ENCODE measurements around the gene CCNC.

CCNC gene

GRCh38 chr6:99568103-99568933 lies at the start of gene CCNC:
CCNC (minus strand) TSS chr6:99568660; CDS start chr6:99568527, 133 bp downstream.
- DNase-seq = peak; percentile 97

DNA sequence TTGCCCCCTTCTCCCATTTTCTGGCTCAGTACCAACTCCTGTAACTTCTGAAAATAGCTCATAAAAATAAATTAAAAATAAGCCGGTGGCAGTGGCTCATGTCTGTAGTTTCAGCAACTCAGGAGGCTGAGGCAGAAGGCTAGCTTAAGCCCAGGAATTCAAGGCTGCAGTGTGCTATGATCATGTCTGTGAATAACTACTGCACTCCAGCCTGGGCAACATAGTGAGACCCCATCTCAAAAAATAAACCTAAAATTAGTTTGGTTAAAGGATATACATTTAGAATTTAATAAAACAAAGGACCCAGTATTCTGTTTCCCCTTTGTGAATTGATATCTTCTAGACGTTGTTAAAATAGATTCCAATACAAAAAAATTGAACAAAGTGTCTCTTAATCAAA lies 48.7 kb upstream of the CCNC start:
- DNase-seq = no peak

GRCh38 chr6:99614430-99615186 lies 46.1 kb upstream of the CCNC start:
- DNase-seq = peak; percentile 57

DNA sequence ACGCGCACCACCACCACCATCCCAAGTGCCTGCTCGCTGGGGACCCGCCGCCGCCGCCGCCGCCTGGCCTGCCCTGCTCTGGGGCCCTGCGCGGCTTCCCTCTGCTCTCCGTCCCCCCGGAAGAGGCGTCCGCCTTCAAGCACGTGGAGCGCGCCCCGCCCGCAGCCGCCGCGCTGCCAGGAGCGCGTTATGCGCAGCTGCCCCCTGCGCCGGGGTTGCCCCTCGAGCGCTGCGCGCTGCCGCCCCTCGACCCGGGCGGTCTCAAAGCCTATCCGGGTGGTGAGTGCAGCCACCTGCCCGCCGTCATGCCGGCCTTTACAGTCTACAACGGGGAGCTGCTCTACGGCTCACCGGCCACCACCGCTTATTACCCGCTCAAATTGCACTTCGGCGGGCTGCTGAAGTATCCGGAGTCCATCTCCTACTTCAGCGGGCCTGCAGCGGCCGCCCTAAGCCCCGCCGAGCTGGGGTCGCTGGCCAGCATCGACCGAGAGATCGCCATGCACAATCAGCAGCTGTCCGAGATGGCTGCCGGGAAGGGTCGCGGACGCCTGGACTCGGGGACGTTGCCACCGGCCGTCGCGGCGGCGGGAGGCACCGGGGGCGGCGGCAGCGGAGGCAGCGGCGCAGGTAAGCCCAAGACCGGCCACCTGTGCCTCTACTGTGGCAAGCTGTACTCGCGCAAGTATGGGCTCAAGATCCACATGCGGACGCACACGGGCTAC lies 45.4 kb upstream of the CCNC start:
- no peak for DNase-seq

DNA sequence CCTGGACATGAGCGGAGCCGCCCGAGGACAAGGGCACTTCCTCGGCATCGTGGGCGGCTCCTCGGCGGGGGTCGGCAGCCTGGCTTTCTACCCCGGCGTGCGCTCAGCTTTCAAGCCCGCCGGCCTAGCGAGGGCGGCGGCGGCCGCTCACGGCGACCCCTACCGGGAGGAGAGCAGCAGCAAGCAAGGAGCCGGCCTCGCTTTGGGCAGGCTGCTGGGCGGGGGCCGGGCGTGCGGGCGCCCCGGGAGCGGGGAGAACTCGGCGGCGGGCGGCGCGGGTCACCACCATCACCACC lies 44.9 kb upstream of the CCNC start:
- peak; percentile 69 for DNase-seq

- no peak for DNase-seq
These were observed 44.3 kb upstream of the CCNC start for GRCh38 chr6:99612551-99613408.

DNA sequence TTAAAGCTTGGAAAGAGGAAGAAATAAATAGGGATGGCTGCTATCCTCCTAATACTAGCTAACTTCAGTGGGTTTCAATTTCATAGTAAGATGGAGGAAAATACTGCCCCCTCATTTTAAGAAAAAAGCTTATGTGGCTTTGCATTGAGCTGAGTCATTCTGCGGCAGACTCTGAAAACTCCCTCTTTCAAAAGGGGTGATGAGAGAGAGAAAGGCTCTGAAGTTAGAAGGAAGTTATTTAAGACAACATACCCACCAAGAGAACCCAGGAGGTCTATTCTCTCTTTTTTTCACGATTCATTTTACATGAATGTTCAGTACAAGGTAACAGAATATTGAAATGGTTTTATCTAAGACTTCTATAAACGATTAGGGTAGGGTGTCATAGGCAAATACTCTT lies 42.7 kb upstream of the CCNC start:
- DNase-seq = no peak

DNA sequence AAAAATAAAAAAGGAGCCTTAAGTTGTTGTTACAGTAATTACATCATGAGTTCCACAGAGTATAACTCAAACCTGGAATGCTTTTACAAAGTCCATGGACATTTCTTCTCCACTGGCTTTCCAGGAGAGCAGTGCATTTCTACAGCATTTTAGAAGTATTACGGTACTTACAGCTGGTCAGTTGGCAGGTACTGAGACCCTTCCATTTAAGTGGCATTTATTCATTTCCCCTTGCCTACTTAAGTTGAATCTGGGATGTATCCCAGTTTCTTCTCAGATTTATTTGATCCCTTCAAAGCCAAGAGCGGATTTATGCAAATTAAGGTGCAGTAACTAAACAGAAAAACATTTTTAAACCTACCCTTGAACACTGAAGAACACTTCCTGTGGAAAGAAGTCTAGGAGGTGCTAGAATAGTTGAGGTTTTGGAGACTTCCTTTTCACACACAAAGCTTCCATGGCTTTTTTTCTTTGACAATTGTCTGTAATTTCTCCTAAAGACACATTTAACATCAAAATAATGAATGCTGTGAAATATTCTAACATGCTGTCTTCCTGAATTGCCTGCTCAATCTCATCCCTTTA lies 41.5 kb upstream of the CCNC start:
- no peak for DNase-seq

DNA sequence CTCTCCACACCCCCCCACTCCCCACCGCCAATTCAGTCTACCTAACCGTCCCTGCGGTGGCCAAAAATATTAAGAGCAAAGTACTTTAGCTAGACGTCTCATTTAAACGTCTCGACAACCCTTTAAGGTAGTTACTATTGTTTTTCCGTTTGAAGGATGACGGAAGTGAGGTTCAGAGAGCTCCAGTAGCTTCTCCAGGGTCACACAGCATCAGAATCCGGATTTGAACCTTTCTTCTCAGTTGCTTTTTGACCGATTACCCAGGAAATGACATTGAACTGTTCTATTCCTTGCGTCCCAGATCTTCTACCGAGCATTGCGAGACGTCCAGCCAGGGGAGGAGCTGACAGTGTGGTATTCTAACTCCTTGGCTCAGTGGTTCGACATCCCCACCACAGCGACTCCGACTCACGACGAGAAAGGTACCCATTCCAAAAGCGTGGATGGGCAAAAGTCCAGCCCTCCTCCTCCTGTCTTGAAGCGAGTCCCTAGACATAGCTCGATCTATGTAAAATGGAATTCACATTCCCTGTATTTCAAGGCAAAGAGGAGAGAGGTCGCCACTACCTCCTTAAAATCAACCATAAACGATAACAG lies 40.5 kb upstream of the CCNC start:
- DNase-seq = no peak

DNA sequence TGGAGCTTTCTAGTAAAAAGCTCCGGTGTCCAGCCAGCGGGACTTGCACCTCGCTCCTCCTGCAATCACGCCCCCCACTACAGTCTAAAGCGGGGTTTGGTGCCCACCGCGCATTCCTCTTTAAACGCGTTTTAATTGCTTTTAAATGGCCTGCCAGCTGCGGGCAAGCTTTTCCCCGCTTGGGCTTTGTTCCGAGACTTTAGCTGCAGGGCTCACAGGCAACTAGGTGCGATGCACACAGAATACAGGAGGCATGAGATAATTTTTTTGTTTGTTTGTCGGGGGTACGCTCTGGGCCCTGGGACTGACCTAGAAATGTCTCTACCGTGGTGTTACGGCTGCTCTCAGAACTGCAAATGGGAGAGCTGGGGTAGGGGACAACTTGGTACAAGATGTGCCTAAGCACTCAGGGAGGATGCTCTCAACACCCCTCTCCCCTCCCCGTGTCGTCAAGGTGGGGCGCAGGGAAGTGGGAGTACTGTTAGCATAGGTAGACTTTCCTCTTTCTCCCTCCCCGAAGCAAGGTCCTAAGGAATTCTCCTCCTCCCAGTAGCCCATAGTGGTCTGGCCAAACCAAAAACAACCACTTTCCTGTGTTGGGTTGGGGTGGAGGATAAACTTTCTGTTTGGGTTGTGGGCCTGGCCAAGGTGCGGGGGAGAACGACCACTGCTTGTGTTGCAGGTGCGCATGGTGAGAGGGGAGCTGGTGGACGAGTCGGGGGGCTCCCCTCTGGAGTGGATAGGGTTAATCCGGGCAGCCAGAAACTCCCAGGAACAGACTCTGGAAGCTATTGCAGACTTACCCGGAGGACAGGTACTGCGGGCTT lies 39.8 kb upstream of the CCNC start:
- DNase-seq = no peak

- DNase-seq = no peak
These were observed 39.1 kb upstream of the CCNC start for GRCh38 chr6:99607416-99608036.

- no peak for DNase-seq
These were observed 38.4 kb upstream of the CCNC start, which contains the start of gene PRDM13 for GRCh38 chr6:99606656-99607415. PRDM13 (plus strand) TSS chr6:99606833; CDS start chr6:99607035, 202 bp downstream.

DNA sequence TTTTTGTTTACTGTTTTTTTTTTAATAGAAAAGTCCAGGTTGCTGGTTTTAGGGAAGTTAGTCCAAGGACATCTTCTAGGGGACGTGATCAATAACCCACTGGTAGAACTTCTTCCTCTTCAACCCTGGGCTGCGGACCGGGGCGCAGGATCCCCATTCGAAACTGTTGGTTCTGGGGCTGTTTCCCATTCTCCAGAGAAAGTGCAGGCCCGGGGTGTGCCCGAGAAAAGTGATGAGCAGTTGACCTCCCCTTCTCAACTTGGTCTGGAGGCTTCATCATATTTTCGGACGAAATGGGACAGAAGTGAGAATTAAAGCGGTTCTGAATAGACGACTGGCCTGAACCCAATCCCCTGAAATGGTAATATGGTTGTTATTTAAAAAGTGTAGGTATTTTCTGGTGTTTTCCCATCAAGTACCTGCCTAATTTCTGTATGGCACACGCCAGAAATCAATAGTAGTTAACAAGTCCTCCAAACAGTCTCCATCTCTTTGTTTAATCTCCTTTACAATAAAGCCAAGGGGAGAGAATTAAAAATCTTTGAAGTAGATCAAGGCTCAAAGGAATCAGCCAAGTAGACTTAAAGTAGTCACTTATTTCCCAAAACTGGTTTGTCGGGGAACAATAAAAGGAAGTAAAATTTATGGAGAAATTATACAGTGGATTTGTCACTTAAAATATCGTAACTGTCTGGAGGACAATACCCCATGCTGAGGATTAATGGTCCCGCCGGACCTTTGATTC lies 37.6 kb upstream of the CCNC start:
- DNase-seq = no peak

- no peak for DNase-seq
These were observed 36.7 kb upstream of the CCNC start for GRCh38 chr6:99605074-99605734.

DNA sequence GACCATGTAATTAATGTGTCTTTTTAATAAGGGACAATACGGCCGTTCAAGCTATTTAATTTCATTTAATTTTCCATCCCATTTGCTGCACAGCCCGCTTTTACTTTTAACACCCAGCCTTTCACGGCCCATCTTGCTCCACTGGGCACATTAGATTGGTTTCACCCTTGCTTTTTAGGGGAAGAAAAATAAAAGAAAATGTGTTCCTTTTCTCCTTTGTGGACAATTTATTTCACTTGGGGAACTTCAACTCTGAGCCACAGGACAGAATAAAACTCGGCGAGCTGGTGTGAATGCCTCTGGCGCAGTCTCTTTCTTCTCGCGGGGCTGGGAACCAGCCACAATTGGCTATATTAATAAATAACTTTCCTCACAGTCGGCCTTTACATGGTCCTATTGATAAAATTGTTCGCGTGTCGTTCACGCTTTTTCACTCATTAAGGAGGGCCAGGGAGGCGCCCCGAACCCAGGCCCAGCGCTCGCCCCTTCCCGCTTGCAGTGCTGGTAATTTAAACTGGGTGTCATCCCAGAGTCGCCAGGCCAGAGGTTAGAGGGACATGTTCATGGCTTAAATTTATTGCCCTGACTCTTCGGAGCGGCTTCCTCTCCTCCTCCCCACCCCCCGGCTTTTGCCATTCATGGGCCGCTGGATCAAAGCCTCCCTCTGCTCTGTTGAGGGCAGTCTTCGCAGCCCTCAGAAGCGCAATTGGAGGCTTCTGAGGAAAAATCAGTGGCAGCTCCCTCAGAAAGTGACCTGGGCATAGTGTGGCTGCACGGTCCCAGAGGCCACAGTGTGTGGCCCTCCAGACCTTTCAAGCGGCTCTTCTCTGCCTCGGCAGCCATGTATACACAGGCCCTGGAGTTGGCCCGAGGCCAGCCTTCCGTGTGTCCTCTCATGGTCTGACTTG lies 36.0 kb upstream of the CCNC start:
- no peak for DNase-seq

GRCh38 chr6:99603421-99604165 lies 35.1 kb upstream of the CCNC start:
- DNase-seq = peak; percentile 64

Measured in left hindlimb (tissue), 1 donor.